NCI-H345 treated with DMSO at 0.1 percent for 48 hours (cell line): ENCODE data around the gene GLIS1.

Experiments used
- DNase-seq: peaks from one replicate; lab custom pipeline; 2025; ENCODE audit not compliant: unreplicated experiment; lab: John Stamatoyannopoulos, UW

The GLIS1 gene

GRCh38 chr1:53551428-53551995 lies 187.5 kb downstream of the GLIS1 start:
- no peak for DNase-seq

DNA sequence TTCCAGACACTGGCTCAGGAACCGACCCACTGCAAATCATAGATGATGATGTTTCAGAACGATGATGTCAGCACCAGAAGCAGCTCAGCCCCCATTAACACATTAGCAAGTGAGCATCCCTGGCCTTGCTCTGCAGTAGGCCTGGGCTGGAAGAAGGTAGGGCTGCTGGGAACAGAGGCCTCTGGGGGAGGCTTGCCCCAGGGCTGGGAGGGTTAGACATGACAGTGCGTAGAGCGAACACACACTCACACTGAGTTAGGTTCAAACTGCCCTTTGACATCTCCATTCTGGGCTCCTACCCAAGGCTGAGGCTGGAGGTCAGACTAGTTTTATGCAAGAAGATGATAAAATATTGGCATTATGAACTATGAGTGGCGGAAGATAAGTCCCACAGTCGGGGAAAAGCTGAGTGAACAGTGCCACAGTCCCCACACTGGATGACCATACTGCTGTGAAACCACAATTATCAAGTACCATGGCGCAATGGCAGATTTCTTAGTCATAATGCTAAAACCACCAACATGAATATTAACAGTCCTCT lies 188.7 kb downstream of the GLIS1 start:
- DNase-seq = no peak

DNA sequence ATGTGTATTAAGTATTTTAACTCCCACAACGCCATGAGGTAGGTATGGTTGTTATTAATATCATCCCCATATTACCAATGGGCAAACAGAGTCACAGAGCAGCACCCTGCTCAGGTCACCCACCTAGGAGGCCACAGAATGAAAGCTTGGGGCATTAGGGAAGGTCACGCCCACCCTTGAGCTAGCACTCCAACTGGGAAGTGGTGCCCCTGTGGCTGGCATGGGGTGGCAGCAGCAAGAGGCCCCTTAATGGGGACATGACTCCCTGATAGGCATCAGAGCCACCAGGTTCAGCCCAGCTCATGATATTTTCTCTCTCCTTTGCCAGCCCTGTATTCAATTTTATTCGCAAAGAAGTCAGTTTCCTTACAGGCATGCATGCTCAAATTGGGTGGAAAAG lies 189.2 kb downstream of the GLIS1 start:
- DNase-seq = no peak

DNA sequence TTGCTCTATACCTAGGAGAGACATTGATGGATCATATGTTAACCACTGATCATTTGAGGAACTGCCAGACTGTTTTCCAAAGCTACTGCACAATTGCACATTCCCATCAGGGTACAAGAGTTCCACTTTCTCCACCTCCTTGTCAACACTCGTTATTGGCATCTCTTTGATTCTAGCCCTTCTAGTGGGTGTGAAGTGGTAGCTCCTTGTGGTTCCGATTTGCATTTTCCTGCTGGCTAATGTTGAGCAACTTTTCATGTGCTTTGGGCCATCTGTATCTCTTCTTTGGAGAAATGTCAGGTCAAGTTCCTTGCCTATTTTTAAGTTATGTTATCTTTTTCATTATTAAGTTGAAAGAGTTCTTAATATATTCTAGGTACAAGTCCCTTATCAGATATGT lies 189.7 kb downstream of the GLIS1 start:
- DNase-seq = peak; percentile 29

DNA sequence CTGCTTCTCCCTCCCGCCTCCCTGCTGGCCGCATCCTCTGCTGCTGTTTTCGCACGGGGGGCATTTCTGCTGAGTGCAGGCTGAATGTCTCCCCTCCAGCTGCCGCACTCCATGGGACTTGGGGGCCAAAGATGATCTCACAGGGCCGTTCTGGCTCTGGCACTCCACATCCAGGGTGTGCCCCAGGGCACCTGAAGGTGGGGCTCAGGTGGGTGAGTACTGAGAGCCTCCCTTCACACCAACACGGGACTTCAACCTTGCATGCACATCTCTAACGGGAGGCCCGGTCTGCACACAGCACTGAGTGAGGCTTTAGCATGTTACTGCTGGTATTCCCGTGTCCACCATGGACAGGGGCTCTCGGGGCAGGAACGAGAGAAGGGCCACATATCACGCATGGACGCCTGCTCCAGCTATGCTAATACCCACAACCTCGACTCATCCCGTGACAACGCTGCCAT lies 190.9 kb downstream of the GLIS1 start:
- DNase-seq = no peak

- no peak for DNase-seq
Observed at GRCh38 chr1:53547231-53547790, 191.7 kb downstream of the GLIS1 start.

DNA sequence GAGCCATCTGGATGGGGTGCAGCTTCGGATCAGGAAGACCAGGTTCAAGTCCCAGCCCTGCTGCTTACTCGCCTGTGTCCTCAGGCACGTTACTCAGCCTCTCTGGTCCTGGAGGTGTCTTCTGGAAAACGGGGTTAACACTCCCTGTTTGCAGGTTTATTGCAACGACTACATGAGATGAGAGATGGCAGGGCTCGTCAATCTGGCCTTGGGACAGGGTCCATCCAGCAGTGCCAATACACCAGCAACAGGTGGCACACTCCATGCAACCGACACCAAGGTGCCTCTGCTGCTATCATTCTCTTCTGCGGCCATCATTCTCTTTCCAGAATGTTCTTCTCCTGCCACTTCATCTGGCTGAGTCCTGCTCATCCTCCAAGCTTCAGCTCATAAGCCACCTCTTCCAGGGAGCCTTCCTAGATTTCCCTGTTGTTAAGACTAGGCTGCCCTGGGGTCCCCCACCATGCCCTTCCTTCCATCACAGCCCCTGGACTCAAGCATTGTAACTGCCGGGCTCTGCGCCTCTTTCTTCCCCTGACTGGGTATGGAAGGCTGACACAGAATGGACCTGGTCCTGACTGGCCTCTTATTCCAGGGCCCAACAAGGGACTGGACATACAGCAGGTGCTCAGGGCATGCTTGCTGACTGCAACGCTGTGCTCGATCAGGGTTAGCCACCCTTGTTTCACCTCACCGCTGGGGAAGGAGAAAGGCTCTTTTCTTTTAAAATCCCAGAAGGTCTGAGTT lies 192.4 kb downstream of the GLIS1 start:
- no peak for DNase-seq

GRCh38 chr1:53545663-53546408 lies 193.1 kb downstream of the GLIS1 start:
- DNase-seq = no peak

DNA sequence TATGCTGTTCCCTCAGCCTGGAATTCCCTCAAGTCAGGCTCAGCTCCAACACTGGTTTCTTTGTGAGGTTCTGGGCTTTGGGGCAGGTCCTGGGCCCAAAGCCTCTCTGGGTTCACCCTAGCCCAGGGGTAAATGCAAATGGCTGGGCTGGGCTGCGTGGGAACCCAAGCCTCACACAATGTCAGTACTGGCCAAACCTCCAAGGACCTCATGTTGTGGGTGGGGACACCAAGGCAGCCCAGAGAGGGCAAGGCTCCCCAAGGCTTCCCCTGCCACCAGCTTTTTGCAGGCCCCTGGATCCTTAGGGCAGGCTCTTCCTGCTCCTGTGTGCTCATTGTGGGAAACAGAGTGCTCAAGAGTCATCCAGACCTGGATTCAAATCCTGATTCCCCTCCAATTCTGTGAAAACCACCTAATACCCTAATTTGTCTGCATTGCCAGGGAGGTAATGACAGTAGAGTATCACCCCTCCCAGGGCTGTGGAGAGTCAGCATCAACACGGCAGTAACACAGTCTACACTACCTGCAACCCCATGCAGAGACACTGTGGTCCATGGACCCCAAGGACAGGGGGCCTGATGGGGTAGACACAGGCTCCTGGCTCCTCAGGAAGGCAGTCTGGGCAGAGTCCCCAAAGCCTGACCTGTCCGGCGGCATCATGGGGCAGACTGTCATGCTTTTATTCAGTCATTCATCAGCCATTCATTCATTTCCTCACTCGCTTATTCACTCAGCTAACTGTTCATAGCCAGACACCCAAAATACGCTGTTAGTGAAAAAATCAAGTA lies 194.0 kb downstream of the GLIS1 start:
- DNase-seq = no peak

DNA sequence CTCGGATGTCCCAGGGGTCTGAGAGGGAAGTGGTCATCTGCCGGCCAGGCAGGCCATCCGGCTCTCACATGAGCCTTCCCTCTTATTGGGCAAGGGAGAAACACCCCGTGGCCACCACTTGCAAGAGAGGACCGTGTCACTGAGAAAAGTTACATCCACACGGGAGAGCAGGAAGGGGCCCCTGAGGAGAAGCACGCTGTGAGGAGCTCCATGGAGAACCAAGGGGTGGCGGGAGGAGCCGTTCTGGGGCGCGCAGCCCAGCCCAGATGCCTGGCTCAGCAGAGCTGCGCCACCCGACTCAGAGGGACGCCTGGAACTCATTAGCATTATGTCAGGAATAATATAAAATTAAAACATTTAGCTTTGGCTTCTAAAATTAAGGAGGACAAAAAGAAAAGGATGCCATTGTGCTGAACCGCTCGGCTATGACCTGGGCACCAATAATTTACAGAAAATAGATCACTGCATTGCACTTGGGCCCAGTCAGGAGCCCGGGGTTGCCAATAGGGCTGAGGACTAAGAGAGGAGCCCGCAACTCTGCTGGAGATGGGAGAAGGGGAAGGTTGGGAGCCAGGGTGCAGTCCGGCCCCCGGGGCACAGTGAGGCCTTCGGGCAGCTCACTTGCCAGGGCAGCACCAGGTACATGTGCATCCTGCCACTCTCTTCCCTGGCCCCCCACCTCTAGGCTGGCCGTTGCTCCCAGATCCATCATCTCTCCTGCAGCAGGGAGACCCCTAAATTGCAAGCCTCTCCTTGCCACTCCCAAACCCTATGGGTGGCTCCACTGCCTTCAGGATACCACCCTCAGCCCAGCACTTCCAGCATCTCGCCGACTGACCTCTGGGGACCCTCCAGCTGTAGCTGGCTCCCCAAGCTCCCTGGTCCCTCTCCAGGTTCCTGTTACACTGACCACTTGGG lies 194.9 kb downstream of the GLIS1 start:
- no peak for DNase-seq

DNA sequence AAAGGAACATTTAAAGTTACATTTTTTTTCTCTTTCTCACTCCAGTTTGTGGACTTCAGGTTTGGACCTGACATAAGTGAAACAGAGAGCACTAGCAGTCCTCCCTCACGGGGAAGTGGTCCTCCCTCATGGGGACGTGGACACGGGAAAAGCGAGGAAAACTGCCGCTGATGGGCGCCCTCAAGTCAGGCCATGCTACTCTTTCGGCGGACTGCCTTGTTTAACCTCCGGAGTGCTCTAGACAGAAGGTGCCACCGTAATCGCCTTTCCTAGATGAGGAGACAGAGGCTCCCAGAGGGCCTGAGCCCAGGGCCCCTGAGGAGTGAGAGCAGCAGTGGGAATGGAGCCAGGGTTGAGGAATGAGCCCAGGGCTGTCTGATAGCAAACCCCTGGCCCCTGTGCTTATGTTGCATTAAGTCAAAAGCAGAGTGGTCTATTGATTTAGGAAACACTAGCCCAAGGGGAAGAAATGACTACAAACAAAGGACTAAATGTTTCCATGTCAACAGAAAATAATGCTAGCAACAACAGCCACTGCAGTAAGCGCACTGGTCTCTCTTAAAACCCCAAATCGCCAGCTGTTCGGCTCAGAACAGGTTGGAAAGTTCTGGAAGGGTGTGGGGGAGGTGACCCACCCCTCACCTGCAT lies 195.7 kb downstream of the GLIS1 start:
- DNase-seq = no peak

DNA sequence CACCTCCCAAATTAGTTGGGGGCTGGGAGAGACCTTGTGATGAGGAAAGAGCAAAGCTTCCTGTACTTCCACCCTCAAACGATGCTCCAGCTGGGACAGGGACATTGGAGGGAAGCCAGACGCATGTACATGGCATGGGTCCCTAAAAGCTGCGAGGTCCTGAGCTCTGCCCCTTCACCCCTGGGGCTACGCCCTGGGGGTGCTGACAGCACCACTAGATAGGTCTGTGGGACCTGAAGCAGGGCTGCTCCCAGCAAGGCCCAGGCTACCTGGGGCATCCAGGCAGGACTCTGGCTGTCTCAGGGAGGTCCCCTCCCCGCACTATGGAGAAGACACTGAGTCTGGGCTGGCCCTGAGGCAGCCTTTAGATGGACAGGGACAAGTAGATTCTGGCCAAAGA lies 196.4 kb downstream of the GLIS1 start:
- DNase-seq = no peak

GRCh38 chr1:53541761-53542550 lies 197.0 kb downstream of the GLIS1 start:
- DNase-seq = no peak

DNA sequence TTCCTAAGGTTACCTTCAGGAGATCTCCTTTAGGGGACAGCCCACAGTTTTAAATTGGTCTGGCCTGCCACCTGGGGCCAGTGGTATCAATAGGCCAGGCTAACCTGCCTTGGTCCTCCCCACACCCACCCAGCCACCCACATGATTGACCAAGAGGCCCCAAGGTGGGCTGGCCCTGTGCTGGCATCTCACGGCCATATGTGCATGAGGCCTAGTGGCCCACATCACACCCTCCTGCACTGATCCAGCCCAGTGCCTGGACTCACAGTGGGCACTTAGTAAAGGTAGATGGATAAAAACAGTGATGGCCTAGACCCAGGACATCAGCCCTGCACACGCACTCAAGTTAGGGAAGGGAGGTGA lies 197.7 kb downstream of the GLIS1 start:
- no peak for DNase-seq

- no peak for DNase-seq
Observed at GRCh38 chr1:53540604-53541262, 198.2 kb downstream of the GLIS1 start.

- no peak for DNase-seq
Observed at GRCh38 chr1:53539711-53540603, 199.0 kb downstream of the GLIS1 start.

DNA sequence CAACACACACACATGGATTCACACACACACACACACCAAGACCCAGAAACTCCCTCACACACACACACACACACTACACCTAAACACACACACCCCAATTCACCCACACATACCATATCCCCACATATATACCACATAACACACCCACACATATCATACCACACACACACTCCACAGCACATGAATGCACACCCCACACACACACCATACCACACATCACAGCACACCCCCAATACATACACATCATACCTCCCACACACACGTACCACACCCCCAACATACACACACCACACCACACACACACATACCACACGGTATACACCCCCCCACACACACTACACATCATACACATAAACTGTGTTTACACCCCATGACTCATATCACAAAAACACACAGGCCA lies 199.7 kb downstream of the GLIS1 start:
- no peak for DNase-seq
